Skeletal muscle tissue (tissue), 4 donors: Measurements from ENCODE around the gene GNGT1. TPM values are rescaled to one million over a fixed set of nuclear protein-coding genes. Genes with fewer than 3 reads are reported as not detected.

Experiments
- H3K27ac ChIP-seq: one replicate; pipeline ENCODE4 v1.7.0; 2013; ENCODE audit warnings: mild to moderate bottlenecking, low read depth, low read length, inconsistent platforms
- H3K27me3 ChIP-seq, 3 donors: one replicate each; pipeline ENCODE4 v1.7.0; 2013; ENCODE audit warnings: low read length in 3 of 3; ENCODE audit not compliant: control insufficient read depth in 3 of 3, insufficient read depth in 3 of 3
- H3K36me3 ChIP-seq, 3 donors: one replicate each; pipeline ENCODE4 v1.7.0; 2013; ENCODE audit warnings: low read length in 3 of 3; ENCODE audit not compliant: control insufficient read depth in 3 of 3, insufficient read depth in 3 of 3
- H3K4me1 ChIP-seq, 3 donors: one replicate each; pipeline ENCODE4 v1.7.0; 2013; ENCODE audit warnings: low read length in 3 of 3, mild to moderate bottlenecking in 3 of 3; ENCODE audit not compliant: control insufficient read depth in 3 of 3, insufficient read depth in 3 of 3
- H3K4me3 ChIP-seq, 3 donors: one replicate each; pipeline ENCODE4 v1.7.0; 2013; ENCODE audit warnings: low read length in 3 of 3
- H3K9ac ChIP-seq, 3 donors: one replicate each; pipeline ENCODE4 v1.7.0; 2013; ENCODE audit warnings: low read length in 3 of 3, mild to moderate bottlenecking in 3 of 3, moderate library complexity in 2 of 3, low read depth in 1 of 3
- H3K9me3 ChIP-seq, 3 donors: one replicate each; pipeline ENCODE4 v1.7.0; 2013; ENCODE audit warnings: low read length in 3 of 3; ENCODE audit not compliant: control insufficient read depth in 3 of 3
- total RNA-seq: library from RNA; depleted of rRNA; stranded (reverse); fragments of >200 nt; gene quantifications from one replicate; pipeline ENCODE4 v1.2.3, GENCODE V29; 2014
- donor health status: Osteomylitis.

The GNGT1 gene
- total RNA-seq, 1 donor from 2014 or later, result not detected

- Histone ChIP-seq H3K4me1 (no peaks in the 10 kb centered on the region), H3K36me3 (no peaks in the 10 kb centered on the region), H3K27me3 (no peaks in the 10 kb centered on the region), H3K4me3 (no peak overlapping the region), H3K9ac (no peak overlapping the region), H3K27ac (no peak overlapping the region), H3K9me3 (peaks cover 0 to 3% (median 2%) of the 10 kb centered on the region in 3 donors)
Measured at GRCh38 chr7:93883078-93883916, 23.1 kb upstream of the GNGT1 start.

GRCh38 chr7:93883917-93884345, 22.4 kb upstream of the GNGT1 start:
- Histone ChIP-seq H3K9me3 (peaks cover 0 to 3% (median 2%) of the 10 kb centered on the region in 3 donors), H3K27ac (no peak overlapping the region), H3K27me3 (no peaks in the 10 kb centered on the region), H3K4me1 (no peaks in the 10 kb centered on the region), H3K9ac (no peak overlapping the region), H3K4me3 (no peak overlapping the region), H3K36me3 (no peaks in the 10 kb centered on the region)

GRCh38 chr7:93884541-93884940, 21.8 kb upstream of the GNGT1 start:
- no peaks in the 10 kb centered on the region for H3K36me3 ChIP-seq
- no peaks in the 10 kb centered on the region for H3K4me1 ChIP-seq
- no peaks in the 10 kb centered on the region for H3K27me3 ChIP-seq
- no peak overlapping the region for H3K9ac ChIP-seq
- H3K27ac ChIP-seq, result no peak overlapping the region
- peaks cover 0 to 2% (median 0%) of the 10 kb centered on the region in 3 donors for H3K9me3 ChIP-seq
- no peak overlapping the region for H3K4me3 ChIP-seq

- no peak overlapping the region for H3K4me3 ChIP-seq
- no peaks in the 10 kb centered on the region for H3K36me3 ChIP-seq
- peaks cover 5 to 11% (median 9%) of the 10 kb centered on the region in 3 donors for H3K27me3 ChIP-seq
- no peaks in the 10 kb centered on the region for H3K9me3 ChIP-seq
- no peak overlapping the region for H3K27ac ChIP-seq
- H3K9ac ChIP-seq, result no peak overlapping the region
- peaks cover 0 to 4% (median 0%) of the 10 kb centered on the region in 3 donors for H3K4me1 ChIP-seq
Measured at GRCh38 chr7:93889261-93889660, 17.1 kb upstream of the GNGT1 start.

- Histone ChIP-seq H3K4me3 (peak overlapping the region; percentile 56 to 64 (median 62)), H3K9ac (peak overlapping the region in 2 of 3 donors; percentile 4 to 23), H3K4me1 (peaks cover 0 to 4% (median 0%) of the 10 kb centered on the region in 3 donors), H3K9me3 (no peaks in the 10 kb centered on the region), H3K36me3 (no peaks in the 10 kb centered on the region), H3K27ac (no peak overlapping the region), H3K27me3 (peaks cover 5 to 11% (median 9%) of the 10 kb centered on the region in 3 donors)
Measured at GRCh38 chr7:93890041-93890463, 16.3 kb upstream of the GNGT1 start.

GRCh38 chr7:93890464-93891068, 15.8 kb upstream of the GNGT1 start, which contains the start of gene TFPI2:
TSS of gene TFPI2 (minus strand) at chr7:93890753. CDS start at chr7:93890678, 75 bp downstream.
- Histone ChIP-seq H3K9ac (peak within 1 kb of the TSS in 2 of 3 donors; percentile 4 to 23), H3K9me3 (no peaks in the 10 kb centered on the region), H3K4me3 (peak within 1 kb of the TSS; percentile 56 to 64 (median 62)), H3K4me1 (peaks cover 0 to 4% (median 0%) of the 10 kb centered on the region in 3 donors), H3K36me3 (no peaks in the 10 kb centered on the region), H3K27ac (no peak within 1 kb of the TSS), H3K27me3 (peaks cover 5 to 11% (median 9%) of the 10 kb centered on the region in 3 donors)

GRCh38 chr7:93894426-93894825, 11.9 kb upstream of the GNGT1 start:
- H3K4me3 ChIP-seq, result no peak overlapping the region

GRCh38 chr7:93894966-93895640, 11.3 kb upstream of the GNGT1 start:
- Histone ChIP-seq H3K4me1 (peaks cover 0 to 2% (median 0%) of the 10 kb centered on the region in 3 donors), H3K36me3 (no peaks in the 10 kb centered on the region), H3K27ac (no peak overlapping the region), H3K9ac (no peak overlapping the region), H3K4me3 (no peak overlapping the region), H3K9me3 (no peaks in the 10 kb centered on the region), H3K27me3 (peaks cover under 1 to 9% (median 7%) of the 10 kb centered on the region in 3 donors)

More at GRCh38 chr7:93894426-93894825, 11.9 kb upstream of the GNGT1 start:
- H3K27ac ChIP-seq, result no peak overlapping the region
- no peaks in the 10 kb centered on the region for H3K36me3 ChIP-seq
- H3K9me3 ChIP-seq, result no peaks in the 10 kb centered on the region
- peaks cover 5 to 13% (median 9%) of the 10 kb centered on the region in 3 donors for H3K27me3 ChIP-seq
- H3K4me1 ChIP-seq, result peaks cover 0 to 4% (median 0%) of the 10 kb centered on the region in 3 donors
- H3K9ac ChIP-seq, result no peak overlapping the region

- Histone ChIP-seq H3K9me3 (no peaks in the 10 kb centered on the region), H3K27ac (no peak overlapping the region), H3K36me3 (no peaks in the 10 kb centered on the region), H3K4me1 (no peaks in the 10 kb centered on the region), H3K4me3 (no peak overlapping the region), H3K27me3 (peaks cover 0 to 2% (median under 1%) of the 10 kb centered on the region in 3 donors), H3K9ac (no peak overlapping the region)
Measured at GRCh38 chr7:93895859-93896600, 10.3 kb upstream of the GNGT1 start.
